Measurements from ENCODE around the gene TFCP2. TPM values are rescaled to one million over a fixed set of nuclear protein-coding genes. Genes with fewer than 3 reads are reported as not detected.

TFCP2 gene
- total RNA-seq, 2 experiments from 2014 or later = 9.4 to 11.7 TPM

GRCh38 chr12:51115533-51115932, 57.4 kb downstream of the TFCP2 start:
- no peak for ATAC-seq (ENCODE audit: poor library complexity)
- Mint-ChIP-seq H3K27ac (no peak overlapping the region), H3K4me3 (no peak overlapping the region), H3K9me3 (no peaks in the 10 kb centered on the region), H3K36me3 (ENCODE audit: low read depth) (peaks cover 70% of the 10 kb centered on the region), H3K27me3 (no peaks in the 10 kb centered on the region), H3K4me1 (ENCODE audit: low read depth) (no peaks in the 10 kb centered on the region)
- H3K4me1 ChIP-seq (ENCODE audit: insufficient read depth, low read length) = no peaks in the 10 kb centered on the region
- H3K27me3 ChIP-seq (ENCODE audit: control insufficient read depth in 1 of 2, insufficient read depth in 2 of 2, low read length in 2 of 2) = no peaks in the 10 kb centered on the region
- H3K4me3 ChIP-seq (ENCODE audit: low read length) = no peak overlapping the region
- POLR2A ChIA-PET = no interaction called here
- intact Hi-C loops (cut with DNase I, micrococcal nuclease) = no loop called here
- peaks cover 51% of the 10 kb centered on the region for H3K36me3 ChIP-seq (ENCODE audit: insufficient read depth, low read length)
- TF ChIP-seq CTCF (IDR thresholded peaks at IDR 0.05) = no peak
- CTCF ChIA-PET = no interaction called here
- H3K9me3 ChIP-seq (ENCODE audit: control insufficient read depth in 1 of 2, insufficient read depth in 1 of 2, low read length in 2 of 2) = no peaks in the 10 kb centered on the region
- no peak for DNase-seq
- no peak overlapping the region for H3K27ac ChIP-seq (ENCODE audit: low read depth in 1 of 2, low read length in 2 of 2)

- H3K36me3 ChIP-seq (ENCODE audit: insufficient read depth, low read length) = peaks cover 66% of the 10 kb centered on the region
- no peak overlapping the region for H3K4me3 Mint-ChIP-seq
- H3K9me3 ChIP-seq (ENCODE audit: control insufficient read depth in 1 of 2, insufficient read depth in 1 of 2, low read length in 2 of 2) = no peaks in the 10 kb centered on the region
- ChIA-PET POLR2A (no interaction called here), CTCF (no interaction called here)
- no peak for TF ChIP-seq CTCF (IDR thresholded peaks at IDR 0.05)
- peaks cover 82% of the 10 kb centered on the region for H3K36me3 Mint-ChIP-seq (ENCODE audit: low read depth)
- H3K9me3 Mint-ChIP-seq = no peaks in the 10 kb centered on the region
- H3K27me3 Mint-ChIP-seq = no peaks in the 10 kb centered on the region
- no peak overlapping the region for H3K27ac ChIP-seq (ENCODE audit: low read depth in 1 of 2, low read length in 2 of 2)
- no peaks in the 10 kb centered on the region for H3K27me3 ChIP-seq (ENCODE audit: control insufficient read depth in 1 of 2, insufficient read depth in 2 of 2, low read length in 2 of 2)
- ATAC-seq (ENCODE audit: poor library complexity) (no peak), DNase-seq (no peak)
- intact Hi-C loops (cut with DNase I, micrococcal nuclease) = no loop called here
- H3K4me1 ChIP-seq (ENCODE audit: insufficient read depth, low read length) = no peaks in the 10 kb centered on the region
- no peak overlapping the region for H3K27ac Mint-ChIP-seq
- H3K4me1 Mint-ChIP-seq (ENCODE audit: low read depth) = no peaks in the 10 kb centered on the region
- H3K4me3 ChIP-seq (ENCODE audit: low read length) = no peak overlapping the region
These were observed 64.8 kb downstream of the TFCP2 start for GRCh38 chr12:51108136-51108535.

GRCh38 chr12:51103977-51104376, 69.0 kb downstream of the TFCP2 start:
- Mint-ChIP-seq H3K4me3 (no peak overlapping the region), H3K9me3 (no peaks in the 10 kb centered on the region), H3K27ac (no peak overlapping the region), H3K4me1 (ENCODE audit: low read depth) (no peaks in the 10 kb centered on the region), H3K36me3 (ENCODE audit: low read depth) (peaks cover 91% of the 10 kb centered on the region), H3K27me3 (no peaks in the 10 kb centered on the region)
- peaks cover 77% of the 10 kb centered on the region for H3K36me3 ChIP-seq (ENCODE audit: insufficient read depth, low read length)
- CTCF ChIA-PET = interaction anchor here (1.2 kb wide), 1 partner anchor 13 kb away, joined by 3 read pairs; no protein-coding TSS in a partner anchor
- H3K4me1 ChIP-seq (ENCODE audit: insufficient read depth, low read length) = no peaks in the 10 kb centered on the region
- no peak overlapping the region for H3K4me3 ChIP-seq (ENCODE audit: low read length)
- no peak for ATAC-seq (ENCODE audit: poor library complexity)
- POLR2A ChIA-PET = no interaction called here
- DNase-seq = no peak
- no peaks in the 10 kb centered on the region for H3K27me3 ChIP-seq (ENCODE audit: control insufficient read depth in 1 of 2, insufficient read depth in 2 of 2, low read length in 2 of 2)
- H3K27ac ChIP-seq (ENCODE audit: low read depth in 1 of 2, low read length in 2 of 2) = no peak overlapping the region
- no peak for TF ChIP-seq CTCF (IDR thresholded peaks at IDR 0.05)
- H3K9me3 ChIP-seq (ENCODE audit: control insufficient read depth in 1 of 2, insufficient read depth in 1 of 2, low read length in 2 of 2) = no peaks in the 10 kb centered on the region
- intact Hi-C loops (cut with DNase I, micrococcal nuclease) = no loop called here
